GM20431 (cell line): ENCODE measurements around the gene NAA25.
"Not testable (repeated sequence)": the region's sequence is repeated elsewhere in the genome, so short reads cannot be mapped to it uniquely, and the experiment has no call there.

Source experiments
- in situ Hi-C: fragments of 300-500 bp; cut with MseI, MboI; formaldehyde crosslinking; loops from one replicate; pipeline ENCODE4 v1.15.0; 2020; ENCODE audit warnings: low sequenced_read_pairs; ENCODE audit not compliant: unreplicated experiment

NAA25 gene

DNA sequence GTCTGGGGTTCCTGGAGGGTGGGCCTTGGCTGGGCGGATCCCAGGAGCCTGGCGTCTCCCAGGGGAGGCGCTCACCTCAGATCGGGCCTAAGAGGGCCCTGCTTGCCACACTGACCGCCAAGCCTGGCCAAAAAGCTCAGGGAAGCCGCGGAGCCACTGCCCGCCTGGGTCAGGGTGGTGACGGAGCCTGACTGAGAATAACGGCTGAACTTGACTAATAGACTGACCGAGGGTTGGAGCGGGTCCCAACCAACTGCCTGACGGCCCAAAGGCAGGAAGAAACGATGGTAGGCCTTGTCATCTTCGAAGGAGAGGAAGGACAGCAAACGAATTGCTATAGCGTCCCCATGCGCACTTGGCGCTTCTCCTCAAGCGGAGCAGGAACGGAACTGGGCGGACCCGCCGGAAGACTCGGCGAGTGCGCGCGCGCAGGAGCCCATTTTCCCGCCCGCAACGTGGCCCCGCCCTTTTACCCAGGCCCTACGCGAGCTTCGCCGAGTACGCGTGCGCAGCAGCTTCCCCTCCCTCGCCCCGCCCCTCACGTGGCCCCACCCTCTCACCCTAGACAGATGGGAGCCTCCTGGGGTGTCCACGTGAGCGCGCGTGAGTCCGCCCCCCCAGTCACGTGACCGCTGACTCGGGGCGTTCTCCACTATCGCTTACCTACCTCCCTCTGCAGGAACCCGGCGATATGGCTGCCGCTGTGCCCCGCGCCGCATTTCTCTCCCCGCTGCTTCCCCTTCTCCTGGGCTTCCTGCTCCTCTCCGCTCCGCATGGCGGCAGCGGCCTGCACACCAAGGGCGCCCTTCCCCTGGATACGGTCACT is 95.6 kb downstream of the NAA25 start, which contains the start of the genes ERP29 and TMEM116:
TSS of gene ERP29 (plus strand) at position 652 of the 826 bp plus-strand sequence. CDS start at position 692, 40 bp downstream.
TSS of gene TMEM116 (minus strand) at position 391 of the 826 bp plus-strand sequence. CDS start 7,895 bp downstream, outside the sequence.
- in situ Hi-C loops = no loop called here

DNA sequence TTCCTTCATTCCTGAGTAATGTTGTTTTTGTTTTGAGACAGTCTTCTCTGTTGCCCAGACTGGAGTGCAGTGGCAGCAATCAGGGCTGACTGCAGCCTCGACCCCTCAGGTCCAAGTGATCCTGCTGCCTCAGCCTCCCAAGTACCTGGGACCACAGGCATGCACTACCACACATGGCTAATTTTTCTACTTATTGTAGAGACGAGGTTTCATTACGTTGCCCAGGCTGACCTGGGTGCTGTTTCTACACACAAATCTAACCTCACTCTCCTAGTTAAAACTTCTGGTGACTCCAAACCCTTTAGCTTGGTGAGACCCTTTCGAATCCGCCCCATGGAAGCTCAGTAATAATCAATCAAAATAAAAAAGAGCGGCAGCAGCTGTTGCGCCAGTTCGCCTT is 96.9 kb downstream of the NAA25 start:
- in situ Hi-C loops = no loop called here

DNA sequence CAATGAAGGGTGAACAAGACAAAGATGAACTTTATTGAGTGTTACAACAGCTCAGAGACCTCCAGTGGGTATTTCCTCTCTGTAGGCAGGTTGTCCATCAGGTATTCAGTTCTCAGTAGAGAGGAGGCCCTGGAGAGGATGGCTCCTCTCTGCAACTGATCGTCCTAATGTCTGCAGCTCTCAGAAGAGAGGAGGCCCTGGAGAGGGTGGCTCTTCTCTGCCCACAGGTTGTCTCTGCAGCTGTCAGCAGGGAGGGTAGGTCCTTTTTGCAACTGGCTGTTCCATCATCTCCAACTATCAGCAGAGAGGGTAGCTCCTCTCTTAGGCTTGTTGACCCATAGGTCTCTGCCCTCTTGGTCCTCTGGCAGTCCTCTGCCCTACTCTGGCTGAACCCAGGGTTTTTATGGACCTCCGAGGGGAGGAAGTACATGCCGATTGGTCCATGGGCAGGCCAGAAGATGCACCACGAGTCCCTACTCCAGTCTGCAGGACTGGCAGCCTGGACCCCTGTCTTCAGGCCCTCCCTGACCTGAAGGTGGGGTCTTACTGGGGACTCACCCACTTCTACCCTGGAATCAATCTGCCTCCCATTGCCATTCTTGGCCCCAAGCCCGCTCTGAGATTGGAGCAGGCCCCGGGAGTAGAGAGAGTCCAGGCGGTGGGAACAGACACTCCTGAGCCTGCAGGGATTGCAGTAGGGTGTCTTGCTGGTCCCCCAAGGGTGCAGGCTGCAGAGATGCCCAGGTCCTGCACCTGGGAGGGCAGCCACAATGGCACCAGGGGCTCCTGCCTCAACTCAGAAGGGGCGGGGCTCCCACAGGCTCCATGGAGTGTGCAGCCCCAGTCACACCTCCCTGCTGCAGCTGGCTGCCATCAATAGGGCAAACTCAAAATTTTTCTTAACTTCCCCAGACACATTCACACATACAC is 97.9 kb downstream of the NAA25 start:
- in situ Hi-C loops = no loop called here

DNA sequence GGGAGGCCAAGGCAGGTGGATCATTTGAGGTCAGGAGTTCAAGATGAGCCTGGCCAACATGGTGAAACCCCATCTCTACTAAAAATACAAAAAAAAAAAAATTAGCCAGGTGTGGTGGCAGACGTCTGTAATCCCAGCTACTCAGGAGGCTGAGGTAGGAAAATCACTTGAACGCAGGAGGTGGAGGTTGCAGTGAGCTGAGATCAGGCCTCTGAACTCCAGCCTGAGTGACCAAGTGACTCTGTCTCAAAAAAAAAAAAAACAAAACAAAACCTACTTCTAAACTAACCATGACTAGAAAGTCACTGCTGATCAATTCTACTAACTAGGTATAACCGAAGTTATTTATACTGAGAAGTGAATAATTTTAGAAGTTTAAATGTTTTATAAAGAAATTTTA is 99.0 kb downstream of the NAA25 start:
- in situ Hi-C loops = not testable (repeated sequence)

DNA sequence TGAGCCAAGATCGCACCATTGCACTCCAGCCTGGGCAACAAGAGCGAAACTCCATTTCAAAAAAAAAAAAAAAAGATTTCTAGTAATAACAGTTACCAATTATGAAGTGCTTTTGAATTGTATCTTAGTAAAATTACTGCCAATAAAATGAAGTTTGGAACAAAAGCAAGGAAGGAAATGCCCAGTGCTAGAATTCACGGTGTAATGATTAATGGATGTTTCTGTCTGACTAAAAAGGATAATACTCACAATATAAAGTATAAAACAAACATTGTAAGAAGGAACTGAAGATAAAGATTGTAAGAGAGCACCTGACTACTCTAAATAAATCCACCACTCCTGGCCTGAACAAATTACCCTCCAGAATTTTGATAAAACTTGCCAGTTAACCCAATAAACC is 99.7 kb downstream of the NAA25 start:
- in situ Hi-C loops = no loop called here

DNA sequence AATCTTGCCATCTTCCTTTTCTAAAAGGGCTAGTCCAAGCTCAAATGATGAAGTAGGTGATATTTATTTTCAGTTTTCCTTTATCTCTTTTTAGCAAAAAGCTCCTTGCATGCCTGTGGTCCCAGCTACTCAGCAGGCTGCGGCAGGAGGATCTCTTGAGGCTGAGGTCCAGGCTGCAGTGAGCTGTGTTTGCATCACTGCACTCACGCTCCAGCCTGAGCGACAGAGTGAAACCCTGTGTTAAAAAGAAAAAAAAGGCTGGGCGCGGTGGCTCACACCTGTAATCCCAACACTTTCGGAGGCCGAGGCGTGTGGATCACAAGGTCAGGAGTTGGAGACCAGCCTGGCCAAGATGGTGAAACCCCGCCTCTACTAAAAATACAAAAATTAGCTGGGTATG is 100.6 kb downstream of the NAA25 start:
- in situ Hi-C loops = no loop called here

DNA sequence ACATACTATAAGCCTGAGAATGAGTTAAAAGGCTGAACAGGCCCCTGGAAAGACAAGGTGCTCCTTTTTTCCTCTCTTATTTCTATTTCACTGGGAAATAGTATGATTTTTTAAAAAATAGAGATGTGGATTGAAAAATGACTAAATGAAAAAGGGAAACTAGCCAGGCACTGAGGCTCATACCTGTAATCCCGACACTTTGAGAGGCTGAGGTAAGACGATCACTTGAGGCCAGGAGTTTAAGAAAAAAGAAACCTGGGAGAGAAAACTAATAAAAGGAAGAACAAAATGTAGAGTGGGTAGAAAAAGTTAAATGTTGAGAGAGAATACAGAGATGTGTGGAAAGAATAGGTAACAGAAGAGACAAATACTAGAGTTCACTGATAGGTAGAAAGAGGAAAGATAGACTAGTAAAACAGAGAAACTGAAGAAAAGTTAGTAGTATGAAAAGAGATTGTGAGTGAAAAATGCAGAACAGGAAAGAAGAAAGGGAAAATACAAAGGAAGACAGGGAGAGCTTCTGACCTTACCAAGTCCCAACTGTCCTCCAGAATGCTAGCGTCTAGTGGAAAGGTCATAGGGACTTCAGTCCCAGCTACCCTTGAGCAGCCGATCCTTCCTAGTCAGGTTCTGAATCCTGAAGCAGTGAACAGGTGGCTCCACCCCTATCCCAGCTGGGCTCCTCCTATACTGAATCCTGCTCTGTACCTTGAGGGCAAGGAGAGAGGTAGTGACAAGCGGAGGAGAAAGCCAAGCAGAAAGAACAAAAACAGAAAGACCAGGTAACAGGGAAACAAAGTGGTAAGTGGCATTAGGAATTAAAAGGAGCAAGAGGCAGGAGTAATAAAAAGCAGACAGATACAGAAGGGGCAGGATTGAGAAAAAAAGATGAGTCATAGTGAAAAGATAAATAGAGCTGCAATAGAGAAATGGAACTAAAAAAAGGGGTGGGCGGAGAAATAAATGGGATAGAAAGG is 102.9 kb downstream of the NAA25 start:
- in situ Hi-C loops = no loop called here

DNA sequence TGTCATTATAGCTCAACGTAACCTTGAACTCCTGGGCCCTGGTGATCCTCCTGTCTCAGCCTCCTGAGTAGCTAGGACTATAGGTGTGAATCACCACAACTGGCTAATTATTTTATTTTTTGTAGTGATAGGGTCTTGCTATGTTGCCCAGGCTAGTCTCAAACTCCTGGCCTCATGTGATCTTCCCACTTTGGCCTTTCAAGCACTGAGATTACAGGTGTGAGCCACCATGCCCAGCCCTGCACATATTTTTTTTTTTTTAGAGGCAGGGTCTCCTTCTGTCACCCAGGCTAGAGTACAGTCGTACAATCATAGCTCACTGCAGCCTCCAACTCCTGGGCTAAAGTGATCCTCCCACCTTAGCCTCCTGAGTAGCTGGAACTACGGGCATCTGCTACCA is 104.5 kb downstream of the NAA25 start:
- in situ Hi-C loops = no loop called here

DNA sequence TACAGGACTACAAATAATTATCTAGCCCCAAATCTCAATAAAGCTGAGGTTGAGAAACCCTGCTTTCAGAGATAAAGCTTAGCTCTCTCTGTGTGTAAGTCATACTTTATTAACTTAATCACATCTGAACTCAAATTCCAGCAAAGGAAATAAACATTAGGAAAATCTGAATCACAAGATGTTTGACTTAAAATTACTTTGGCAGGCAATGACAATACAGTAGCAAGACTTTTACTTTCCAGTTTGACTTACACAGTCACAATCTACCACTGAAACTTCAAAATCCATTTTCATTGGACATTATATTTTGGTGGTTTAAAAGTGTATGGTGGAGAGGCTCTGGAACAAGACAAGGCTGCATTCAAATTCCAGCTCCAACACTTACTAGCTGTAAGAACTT is 107.0 kb downstream of the NAA25 start:
- in situ Hi-C loops = no loop called here

DNA sequence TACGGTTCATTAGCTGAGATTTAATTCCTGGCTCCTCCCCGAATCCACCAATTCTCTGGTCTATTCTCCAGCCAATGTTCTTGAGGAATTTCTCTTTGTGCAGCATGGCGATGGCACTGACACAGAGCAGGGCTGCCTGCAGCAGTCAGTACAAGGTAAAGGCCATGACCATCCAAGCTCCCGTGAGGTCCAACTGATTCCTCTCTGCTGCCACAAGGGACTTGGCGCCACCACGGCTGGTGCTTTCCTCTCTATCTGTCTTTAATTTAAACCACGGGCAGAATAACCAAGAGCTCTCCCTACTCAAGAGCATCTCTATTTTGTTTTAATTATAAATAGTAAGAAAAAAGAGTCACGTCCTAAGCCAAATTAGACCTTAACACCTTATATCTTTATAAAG is 107.8 kb downstream of the NAA25 start:
- in situ Hi-C loops = no loop called here

DNA sequence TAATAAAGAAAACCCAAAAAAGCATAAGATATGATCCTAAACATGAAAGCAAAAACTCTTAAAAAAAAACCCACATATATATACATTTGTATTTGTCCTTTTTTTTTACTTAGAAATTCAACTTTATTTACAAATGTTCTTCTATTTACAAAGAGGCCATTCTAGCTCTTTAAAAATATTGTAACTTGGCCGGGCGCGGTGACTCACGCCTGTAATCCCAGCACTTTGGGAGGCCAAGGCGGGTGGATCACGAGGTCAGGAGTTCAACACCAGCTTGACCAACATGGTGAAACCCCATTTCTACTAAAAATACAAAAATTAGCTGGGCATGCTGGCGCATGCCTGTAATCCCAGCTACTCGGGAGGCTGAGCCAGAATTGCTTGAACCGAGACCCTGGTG is 109.5 kb downstream of the NAA25 start:
- in situ Hi-C loops = not testable (repeated sequence)

DNA sequence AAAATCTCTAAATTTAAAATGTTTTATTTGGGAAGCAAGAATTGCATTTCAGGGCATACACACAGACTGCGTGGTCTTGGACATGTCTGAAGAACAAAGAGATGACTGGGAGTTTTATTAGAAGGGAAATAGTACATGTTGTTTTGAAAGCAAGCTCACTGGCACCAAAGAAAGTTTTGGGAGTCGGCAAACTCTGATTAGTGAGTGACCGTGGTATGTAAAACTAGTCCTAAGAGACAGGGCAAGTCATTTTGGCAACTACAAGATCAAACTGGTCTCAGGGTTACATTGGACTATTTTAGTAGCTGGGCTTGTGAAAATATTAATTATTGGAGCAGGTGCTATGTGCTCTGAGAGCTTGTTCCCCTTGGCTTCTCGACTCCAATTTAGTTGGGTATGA is 110.6 kb downstream of the NAA25 start:
- in situ Hi-C loops = no loop called here

DNA sequence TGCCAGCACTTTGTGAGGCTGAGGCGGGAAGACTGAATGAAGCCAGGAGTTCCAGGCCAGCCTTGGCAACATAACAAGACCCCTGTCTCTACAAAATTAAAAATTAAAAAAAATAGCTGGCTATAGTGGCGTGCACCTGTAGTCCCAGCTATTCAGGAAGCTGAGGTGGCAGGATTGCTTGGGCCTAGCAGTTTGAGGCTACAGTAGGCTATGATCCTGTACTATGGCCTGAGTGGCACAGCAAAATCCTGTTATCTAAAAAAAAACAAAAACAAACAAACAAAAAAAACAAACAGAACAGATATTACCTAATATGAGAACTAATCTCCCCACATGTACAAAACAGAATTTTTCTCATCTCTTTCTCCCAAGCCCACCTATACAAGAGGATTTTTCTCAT is 111.3 kb downstream of the NAA25 start:
- in situ Hi-C loops = no loop called here

DNA sequence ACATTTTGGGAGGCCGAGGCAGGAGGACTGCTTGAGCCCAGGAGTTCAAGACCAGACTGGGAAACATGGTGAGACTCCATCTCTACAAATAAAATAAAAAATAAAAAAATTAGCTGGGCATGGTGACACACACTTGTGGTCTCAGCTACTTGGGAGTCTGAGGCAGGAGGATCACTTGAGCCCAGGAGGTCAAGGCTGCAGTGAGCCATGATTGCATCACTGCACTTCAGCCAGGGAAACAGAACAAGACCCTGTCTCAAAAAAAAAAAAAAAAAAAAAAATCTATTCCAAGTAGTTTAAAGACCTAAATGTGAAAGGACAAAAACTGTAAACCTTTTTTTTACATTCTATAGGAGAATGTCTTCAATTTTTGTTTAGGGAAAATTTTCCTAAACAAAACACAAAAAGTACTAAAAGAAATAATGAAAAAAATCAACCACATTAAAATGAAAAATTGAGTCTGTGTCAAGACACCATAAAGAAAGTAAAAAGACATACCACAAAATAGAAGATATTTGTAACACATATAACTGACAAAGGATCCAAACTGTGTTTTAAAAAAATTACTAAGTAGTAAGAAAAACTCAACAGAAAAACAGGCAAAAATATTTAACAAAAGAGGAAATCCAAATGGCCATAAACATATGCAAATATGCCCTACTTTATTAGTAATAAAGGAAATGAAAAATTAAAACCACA is 112.7 kb downstream of the NAA25 start:
- in situ Hi-C loops = no loop called here

DNA sequence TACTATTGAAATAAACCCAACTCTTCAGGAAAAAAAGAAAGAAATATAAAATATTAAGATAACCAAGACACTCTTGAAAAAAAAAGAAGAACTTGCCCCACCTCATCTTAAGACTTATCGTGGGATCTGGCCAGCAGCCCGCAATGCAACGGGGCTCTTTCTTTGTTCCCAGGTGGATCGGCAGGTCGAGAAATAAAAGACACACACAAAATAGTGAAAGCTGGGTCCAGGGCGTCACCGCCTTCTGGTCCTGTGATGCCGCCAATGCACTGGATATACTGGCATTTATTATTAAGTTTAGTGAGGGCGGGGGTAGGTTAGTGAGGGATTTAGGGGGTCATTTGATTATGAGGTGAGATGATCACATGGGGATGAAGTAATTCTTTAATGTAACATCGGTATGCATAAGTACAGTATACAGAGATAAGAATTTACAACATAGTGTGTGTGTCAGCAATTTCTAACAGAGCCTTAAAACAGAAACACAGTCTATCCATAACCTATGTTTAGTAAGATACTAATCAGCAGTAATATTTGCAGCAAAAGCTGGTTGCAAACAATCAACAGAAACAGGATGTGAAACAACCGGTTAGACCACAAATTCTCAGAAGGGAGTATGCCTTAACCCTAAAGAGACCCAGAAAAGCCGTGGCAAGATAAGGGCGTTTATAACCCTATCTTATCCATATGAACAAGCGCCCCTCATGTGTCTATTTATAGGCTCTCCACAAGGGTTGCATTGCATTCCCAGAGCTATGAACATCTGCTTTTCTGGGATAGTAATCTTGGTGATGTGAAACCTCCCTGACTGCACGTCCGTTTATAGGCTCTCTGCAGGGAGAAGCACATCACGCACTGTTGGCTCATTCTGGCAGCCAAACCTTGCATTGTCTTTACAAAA is 114.1 kb downstream of the NAA25 start:
- in situ Hi-C loops = not testable (repeated sequence)

DNA sequence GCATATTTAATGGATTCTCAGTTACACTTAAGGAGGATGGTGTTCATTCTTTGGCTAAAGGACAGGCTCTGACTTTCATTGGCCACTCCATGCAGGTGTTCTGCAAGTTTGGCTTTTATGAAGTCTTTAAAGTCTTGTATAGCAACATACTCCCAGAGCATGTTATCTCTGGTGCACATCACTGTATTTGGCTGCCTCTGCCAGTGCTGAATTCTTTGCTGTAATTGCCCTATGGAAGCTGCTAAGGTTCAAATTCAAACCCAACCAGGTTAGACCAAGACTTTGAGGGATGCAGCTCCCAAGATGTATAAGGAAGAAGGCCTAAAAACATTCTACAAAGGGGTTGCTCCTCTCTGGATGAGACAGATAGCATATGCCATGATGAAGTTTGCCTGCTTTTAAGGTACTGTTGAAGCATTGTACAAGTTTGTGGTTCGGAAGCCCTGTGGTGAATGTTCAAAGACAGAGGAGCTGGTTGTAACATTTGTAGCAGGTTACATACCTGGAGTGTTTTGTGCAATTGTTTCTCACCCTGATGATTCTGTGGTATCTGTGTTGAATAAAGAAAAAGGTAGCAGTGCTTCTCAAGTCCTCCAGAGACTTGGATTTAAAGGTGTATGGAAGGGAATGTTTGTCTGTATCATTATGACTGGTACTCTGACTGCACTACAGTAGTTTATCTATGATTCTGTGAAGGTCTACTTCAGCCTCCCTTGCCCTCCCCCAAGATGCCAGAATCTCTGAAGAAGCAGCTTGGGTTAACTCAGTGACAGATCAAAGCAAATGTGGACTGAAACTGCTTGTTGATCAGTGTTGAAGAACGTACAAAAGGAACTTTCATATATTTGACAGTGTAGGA is 115.1 kb downstream of the NAA25 start:
- in situ Hi-C loops = no loop called here

DNA sequence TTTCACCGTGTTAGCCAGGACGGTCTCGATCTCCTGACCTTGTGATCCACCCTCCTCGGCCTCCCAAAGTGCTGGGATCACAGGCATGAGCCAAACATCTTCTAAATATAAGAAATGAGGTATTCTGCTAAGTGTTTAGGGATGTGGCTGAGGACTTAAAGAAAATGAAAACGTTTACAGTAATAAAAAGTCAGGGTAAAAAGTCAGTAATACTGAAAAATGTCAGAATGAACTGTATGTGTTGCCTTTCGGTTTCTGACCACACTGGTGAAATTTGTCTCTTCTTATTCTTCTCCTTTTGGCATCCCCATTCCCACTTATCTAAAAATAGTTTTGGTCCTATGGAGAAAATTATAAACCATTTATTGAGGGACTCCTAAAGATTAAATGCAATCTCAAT is 116.1 kb downstream of the NAA25 start:
- in situ Hi-C loops = no loop called here
